T-cell (primary cell): Measurements from ENCODE around the gene ZNF554. TPM values are rescaled to one million over a fixed set of nuclear protein-coding genes. Genes with fewer than 3 reads are reported as not detected.

ENCODE experiments used
- ATAC-seq, 4 experiments: fragments of 200-7000 bp in 3 of 4; fragments of 150-1000 bp in 1 of 4; cut with Tn5 transposase; replicated peaks in 1 of 4; 1 replicate in 3 of 4; 2 replicates in 1 of 4; pipeline ENCODE4 v1.10.0; 2021; ENCODE audit warnings: moderate library complexity in 3 of 4, mild to moderate bottlenecking in 2 of 4, moderate number of reproducible peaks in 1 of 4
- CTCF ChIA-PET, 2 donors: fragments of 300-600 bp; sonication (Branson Sonifier 250); formaldehyde crosslinking; loops; one replicate each; lab custom pipeline; 2022; ENCODE audit warnings: antibody characterized with exemption in 2 of 2; lab: Charles Lee
- POLR2A ChIA-PET, 2 donors: fragments of 300-600 bp; sonication (Branson Sonifier 250); formaldehyde crosslinking; loops; one replicate each; lab custom pipeline; 2022; ENCODE audit warnings: antibody characterized with exemption in 2 of 2; lab: Charles Lee
- DNase-seq, 35 experiments: peaks; one replicate each; pipeline versions ENCODE4 v3.0.0 to v3.0.0-alpha.2; 2013 to 2023
- H3K27ac ChIP-seq: one replicate; pipeline ENCODE4 v1.5.1; 2013; ENCODE audit warnings: low read length
- H3K27me3 ChIP-seq, 2 experiments: replicated peaks in 1 of 2; 1 replicate in 1 of 2; 2 replicates in 1 of 2; pipeline versions ENCODE4 v1.6.1 to v1.7.0; 2013; ENCODE audit warnings: low read length in 1 of 2, mixed read lengths in 1 of 2; ENCODE audit not compliant: control insufficient read depth in 2 of 2, insufficient read depth in 2 of 2; ENCODE audit errors: extremely low read depth in 1 of 2
- H3K36me3 ChIP-seq, 2 donors: 1 replicate in 1 of 2; 2 replicates in 1 of 2; pipeline versions ENCODE4 v1.6.1 to v1.7.0; 2013; ENCODE audit warnings: low read length in 1 of 2; ENCODE audit not compliant: control insufficient read depth in 2 of 2, insufficient read depth in 1 of 2; ENCODE audit errors: extremely low read depth in 1 of 2
- H3K4me1 ChIP-seq, 2 experiments: 1 replicate in 1 of 2; 2 replicates in 1 of 2; pipeline versions ENCODE4 v1.6.1 to v1.7.0; 2013; ENCODE audit warnings: low read length in 2 of 2, mixed read lengths in 1 of 2; ENCODE audit not compliant: insufficient read depth in 2 of 2, control insufficient read depth in 1 of 2; ENCODE audit errors: extremely low read depth in 1 of 2
- H3K4me3 ChIP-seq, 2 donors: 1 replicate in 1 of 2; 2 replicates in 1 of 2; pipeline versions ENCODE4 v1.5.1 to v1.7.0; 2013; ENCODE audit warnings: mild to moderate bottlenecking in 2 of 2, low read length in 1 of 2, moderate library complexity in 1 of 2; ENCODE audit not compliant: control insufficient read depth in 1 of 2; ENCODE audit errors: extremely low read depth in 1 of 2
- H3K9me3 ChIP-seq: 2 replicates; pipeline ENCODE4 v1.7.0; 2013
- H3K27ac Mint-ChIP-seq, 2 donors: one replicate each; pipeline ENCODE4 v1.8.0; 2020 to 2021; ENCODE audit warnings: mild to moderate bottlenecking in 2 of 2, mixed read lengths in 2 of 2
- H3K27me3 Mint-ChIP-seq, 2 donors: one replicate each; pipeline ENCODE4 v1.8.0; 2021 to 2022; ENCODE audit warnings: mixed read lengths in 2 of 2
- H3K36me3 Mint-ChIP-seq: one replicate; pipeline ENCODE4 v1.8.0; 2021; ENCODE audit warnings: mixed read lengths
- H3K4me1 Mint-ChIP-seq, 3 donors: one replicate each; pipeline ENCODE4 v1.8.0; 2020 to 2022; ENCODE audit warnings: mixed read lengths in 3 of 3, mild to moderate bottlenecking in 1 of 3
- H3K4me3 Mint-ChIP-seq, 3 donors: one replicate each; pipeline ENCODE4 v1.8.0; 2020 to 2022; ENCODE audit warnings: mild to moderate bottlenecking in 3 of 3, mixed read lengths in 3 of 3, moderate library complexity in 3 of 3
- H3K9me3 Mint-ChIP-seq, 3 donors: one replicate each; pipeline ENCODE4 v1.8.0; 2020 to 2022; ENCODE audit warnings: mixed read lengths in 3 of 3
- WGBS: methylation state at CpG from one replicate; pipeline ENCODE4 v1.1.5; 2013; ENCODE audit warnings: missing lambda C conversion rate; ENCODE audit not compliant: insufficient coverage; 5-methylcytosine and 5-hydroxymethylcytosine counted together
- total RNA-seq, 35 experiments: library from RNA in 6 of 35; stranded (reverse) in 6 of 35; fragments of 120-200 nt in 1 of 35; gene quantifications; one replicate each; pipeline versions ENCODE4 v1.2.1 to v1.2.4 and lab custom pipeline; 2013 to 2026

Gene ZNF554
- total RNA-seq, 5 donors from 2014 or later (not counting 1 experiment from before 2014, with no cell fraction given), result 5.5 to 9.0 (median 7.5) TPM

GRCh38 chr19:2782936-2783780, 36.5 kb upstream of the ZNF554 start, which contains the start of gene SGTA:
SGTA (minus strand) TSS chr19:2783273; CDS start chr19:2769068, 14,205 bp downstream.
- no peaks in the 10 kb centered on the region for H3K36me3 Mint-ChIP-seq
- peaks cover 51 to 67% (median 64%) of the 10 kb centered on the region in 3 donors for H3K4me1 Mint-ChIP-seq
- no peaks in the 10 kb centered on the region for H3K9me3 Mint-ChIP-seq
- Histone ChIP-seq H3K27me3 (peaks cover 0 to 4% of the 10 kb centered on the region in 2 experiments), H3K4me1 (peaks cover 11 to 56% of the 10 kb centered on the region in 2 experiments), H3K9me3 (no peaks in the 10 kb centered on the region), H3K36me3 (peaks cover 2% of the 10 kb centered on the region in 2 donors), H3K4me3 (peak within 1 kb of the TSS; percentile 90 to 93), H3K27ac (peak within 1 kb of the TSS; percentile 80)
- POLR2A ChIA-PET, result no interaction called here
- peak; percentile 91 to 98 (median 95) for DNase-seq
- WGBS, result under 1% methylated on average over 60 of the region's 68 CpGs
- H3K27me3 Mint-ChIP-seq, result no peaks in the 10 kb centered on the region
- peak within 1 kb of the TSS; percentile 82 to 86 (median 84) for H3K4me3 Mint-ChIP-seq
- peak; percentile 56 to 72 (median 69) for ATAC-seq
- CTCF ChIA-PET, result interaction anchor here in 1 of 2 donors (0.5 to 0.8 kb wide), 2 partner anchors 135 to 1204 kb away, joined by 3 read pairs; no protein-coding TSS in a partner anchor
- peak within 1 kb of the TSS; percentile 90 to 96 for H3K27ac Mint-ChIP-seq

- Mint-ChIP-seq H3K27ac (peak overlapping the region; percentile 90 to 96), H3K27me3 (no peaks in the 10 kb centered on the region), H3K36me3 (no peaks in the 10 kb centered on the region), H3K4me1 (peaks cover 45 to 65% (median 61%) of the 10 kb centered on the region in 3 donors), H3K4me3 (peak overlapping the region; percentile 82 to 86 (median 84)), H3K9me3 (no peaks in the 10 kb centered on the region)
- Histone ChIP-seq H3K27me3 (peaks cover 0 to 4% of the 10 kb centered on the region in 2 experiments), H3K36me3 (peaks cover 0 to 2% of the 10 kb centered on the region in 2 donors), H3K9me3 (no peaks in the 10 kb centered on the region), H3K4me3 (peak overlapping the region in 1 of 2 donors; percentile 90), H3K4me1 (peaks cover 11 to 56% of the 10 kb centered on the region in 2 experiments), H3K27ac (peak overlapping the region; percentile 57)
- no peak for ATAC-seq
- DNase-seq, result no peak
- ChIA-PET CTCF (interaction anchor here in 1 of 2 donors (0.6 kb wide), 1 partner anchor 58 kb away, joined by 3 read pairs; the partner anchor contains the start of gene ZNF555), POLR2A (no interaction called here)
- WGBS, result 92% methylated on average over 4 of the region's 7 CpGs
Measured at GRCh38 chr19:2783781-2784145, 35.9 kb upstream of the ZNF554 start.

- Histone ChIP-seq H3K9me3 (no peaks in the 10 kb centered on the region), H3K36me3 (peaks cover under 1% of the 10 kb centered on the region in 2 donors), H3K27ac (peak within 1 kb of the TSS; percentile 58), H3K4me1 (peaks cover 11 to 52% of the 10 kb centered on the region in 2 experiments), H3K4me3 (peak within 1 kb of the TSS; percentile 77 to 81), H3K27me3 (peaks cover 0 to 4% of the 10 kb centered on the region in 2 experiments)
- H3K27ac Mint-ChIP-seq, result peak within 1 kb of the TSS; percentile 46 to 83
- peak; percentile 90 to 96 (median 92) for ATAC-seq
- H3K27me3 Mint-ChIP-seq, result no peaks in the 10 kb centered on the region
- no peaks in the 10 kb centered on the region for H3K9me3 Mint-ChIP-seq
- H3K4me3 Mint-ChIP-seq, result peak within 1 kb of the TSS; percentile 82 to 86 (median 85)
- CTCF ChIA-PET, result interaction anchor here in 1 of 2 donors (0.6 to 1.0 kb wide), 3 partner anchors 54 to 137 kb away, joined by 3 to 4 read pairs (median 3); partner anchors contain the start of gene ZNF555
- WGBS, result under 1% methylated on average over 63 of the region's 78 CpGs
- POLR2A ChIA-PET, result interaction anchor here in 1 of 2 donors (0.6 to 0.7 kb wide), 2 partner anchors 298 to 307 kb away, joined by 4 to 5 read pairs; no protein-coding TSS in a partner anchor
- peaks cover 38 to 56% (median 56%) of the 10 kb centered on the region in 3 donors for H3K4me1 Mint-ChIP-seq
- peaks cover 3% of the 10 kb centered on the region for H3K36me3 Mint-ChIP-seq
- peak; percentile 91 to 100 (median 98) for DNase-seq
Measured at GRCh38 chr19:2785244-2785997, 34.2 kb upstream of the ZNF554 start, which contains the start of gene THOP1. THOP1 (plus strand) TSS chr19:2785503; CDS start chr19:2785663, 160 bp downstream.

GRCh38 chr19:2787115-2787514, 32.6 kb upstream of the ZNF554 start:
- H3K27ac Mint-ChIP-seq, result no peak overlapping the region
- H3K27me3 ChIP-seq, result peaks cover 0 to 4% of the 10 kb centered on the region in 2 experiments
- H3K4me1 ChIP-seq, result peaks cover 9 to 37% of the 10 kb centered on the region in 2 experiments
- H3K36me3 ChIP-seq, result peaks cover 11 to 15% of the 10 kb centered on the region in 2 donors
- no peak for DNase-seq
- 86% methylated on average over 1 of the region's 8 CpGs for WGBS
- H3K36me3 Mint-ChIP-seq, result peaks cover 5% of the 10 kb centered on the region
- H3K4me3 Mint-ChIP-seq, result peak overlapping the region; percentile 56 to 86 (median 57)
- no peak for ATAC-seq
- ChIA-PET CTCF (no interaction called here), POLR2A (interaction anchor here in 1 of 2 donors (0.6 kb wide), 1 partner anchor 577 kb away, joined by 3 read pairs; no protein-coding TSS in a partner anchor)
- peaks cover 21 to 40% (median 39%) of the 10 kb centered on the region in 3 donors for H3K4me1 Mint-ChIP-seq
- H3K9me3 ChIP-seq, result no peaks in the 10 kb centered on the region
- H3K4me3 ChIP-seq, result no peak overlapping the region
- no peak overlapping the region for H3K27ac ChIP-seq
- no peaks in the 10 kb centered on the region for H3K27me3 Mint-ChIP-seq
- no peaks in the 10 kb centered on the region for H3K9me3 Mint-ChIP-seq

GRCh38 chr19:2788237-2788636, 31.4 kb upstream of the ZNF554 start:
- Mint-ChIP-seq H3K36me3 (peaks cover 5% of the 10 kb centered on the region), H3K9me3 (no peaks in the 10 kb centered on the region), H3K4me3 (peak overlapping the region in 2 of 3 donors; percentile 21 to 49), H3K27me3 (no peaks in the 10 kb centered on the region), H3K4me1 (peaks cover 16 to 33% (median 33%) of the 10 kb centered on the region in 3 donors), H3K27ac (no peak overlapping the region)
- Histone ChIP-seq H3K27ac (no peak overlapping the region), H3K4me3 (no peak overlapping the region), H3K9me3 (no peaks in the 10 kb centered on the region), H3K27me3 (no peaks in the 10 kb centered on the region), H3K36me3 (peaks cover 11 to 16% of the 10 kb centered on the region in 2 donors), H3K4me1 (peaks cover 4 to 29% of the 10 kb centered on the region in 2 experiments)
- DNase-seq, result no peak
- no peak for ATAC-seq
- POLR2A ChIA-PET, result no interaction called here
- CTCF ChIA-PET, result no interaction called here
- WGBS, result 90% methylated on average over 3 of the region's 5 CpGs
